ENCODE data around the gene FAM50B. TPM values are rescaled to one million over a fixed set of nuclear protein-coding genes. Genes with fewer than 3 reads are reported as not detected.

FAM50B gene
- total and polyA plus RNA-seq, 2 of the 4 experiments (the other 2 are of a cell fraction) = 4.1 to 7.4 TPM

- no TSS peak for BruUV-seq (replicated peaks)
- no peaks in the 10 kb centered on the region for H3K4me1 ChIP-seq (ENCODE audit: control insufficient read depth, insufficient read depth, low read length)
- no peaks in the 10 kb centered on the region for H3K9me1 ChIP-seq (ENCODE audit: insufficient read depth, low read length)
- H4K91ac ChIP-seq (ENCODE audit: insufficient read depth, low read depth, low read length) = no peak overlapping the region
- H3K4me3 ChIP-seq (ENCODE audit: insufficient read depth, low read depth, low read length) = no peak overlapping the region
- no peak overlapping the region for H3K4ac ChIP-seq (ENCODE audit: low read depth, low read length)
- TF ChIP-seq CEBPB (IDR thresholded peaks at IDR 0.05; ENCODE audit: low read depth, low read length) = no peak
- TF ChIP-seq NFE2L2 (IDR thresholded peaks at IDR 0.05; ENCODE audit: low read depth, low read length) = no peak
- no peak for TF ChIP-seq RAD21 (IDR thresholded peaks at IDR 0.05; ENCODE audit: low read length)
- no peak for TF ChIP-seq USF2 (IDR thresholded peaks at IDR 0.05; ENCODE audit: low read depth, low read length)
- TF ChIP-seq RCOR1 (IDR thresholded peaks at IDR 0.05; ENCODE audit: insufficient replicate concordance, low read length) = no peak
- no peak for TF ChIP-seq RFX5 (IDR thresholded peaks at IDR 0.05; ENCODE audit: low read depth, low read length)
- TF ChIP-seq FOS (IDR thresholded peaks at IDR 0.05; ENCODE audit: low read depth, low read length) = no peak
- no peak for TF ChIP-seq MAFK (IDR thresholded peaks at IDR 0.05; ENCODE audit: low read depth, low read length)
- TF ChIP-seq SMC3 (IDR thresholded peaks at IDR 0.05; ENCODE audit: low read depth, low read length) = no peak
- TF ChIP-seq MAZ (IDR thresholded peaks at IDR 0.05; ENCODE audit: borderline replicate concordance, low read depth, low read length) = no peak
- no peak for TF ChIP-seq CHD1 (IDR thresholded peaks at IDR 0.05; ENCODE audit: low read depth, low read length)
- no peak for TF ChIP-seq MXI1 (IDR thresholded peaks at IDR 0.05; ENCODE audit: borderline replicate concordance, low read depth, low read length)
- no peak for TF ChIP-seq ELK1 (IDR thresholded peaks at IDR 0.05; ENCODE audit: borderline replicate concordance, low read depth, low read length)
- no peak overlapping the region for H2BK20ac ChIP-seq (ENCODE audit: low read depth, low read length)
- intact Hi-C loops (cut with micrococcal nuclease) = no loop called here
- ChIA-PET POLR2A (ENCODE audit: unreplicated experiment) (no interaction called here), CTCF (no interaction called here)
- no peak overlapping the region for H4K8ac ChIP-seq (ENCODE audit: low read depth in 2 of 2, low read length in 2 of 2)
- no peak overlapping the region for H3K23ac ChIP-seq (ENCODE audit: low read depth, low read length)
- no peaks in the 10 kb centered on the region for H3K9me3 ChIP-seq (ENCODE audit: control insufficient read depth, insufficient read depth, low read length)
- WGBS, 2 experiments (ENCODE audit: extremely low coverage in 2 of 2, insufficient read length in 1 of 2) = 92% methylated on average over 9 of the region's 14 CpGs; no CpG with 5 or more reads in 1 of the 2 experiments
- H4K5ac ChIP-seq (ENCODE audit: low read depth, low read length) = no peak overlapping the region
- H2BK120ac ChIP-seq (ENCODE audit: low read depth, low read length) = no peak overlapping the region
- in situ Hi-C loops (cut with MboI; ENCODE audit: low sequenced_read_pairs) = no loop called here
- no peak overlapping the region for H2AFZ ChIP-seq (replicated peaks; ENCODE audit: low read length, poor library complexity)
- H3K56ac ChIP-seq (ENCODE audit: extremely low read depth, insufficient read depth, low read length) = no peak overlapping the region
- H3K27me3 ChIP-seq (ENCODE audit: control insufficient read depth, insufficient read depth, low read length) = no peaks in the 10 kb centered on the region
- no peak for DNase-seq
- H3K9ac ChIP-seq (ENCODE audit: low read depth, low read length) = no peak overlapping the region
- H4K20me1 ChIP-seq (ENCODE audit: insufficient read depth, low read length) = no peaks in the 10 kb centered on the region
- no peak overlapping the region for H3K14ac ChIP-seq (replicated peaks; ENCODE audit: low read depth, low read length)
- H2BK5ac ChIP-seq (ENCODE audit: low read depth, low read length, poor library complexity, severe bottlenecking) = no peak overlapping the region
- no peaks in the 10 kb centered on the region for H3K79me1 ChIP-seq (ENCODE audit: low read depth in 1 of 2, low read length in 2 of 2)
- ATAC-seq (ENCODE audit: low read depth) = no peak
- no peak overlapping the region for H3K18ac ChIP-seq (ENCODE audit: low read depth, low read length)
- H3K36me3 ChIP-seq (ENCODE audit: control insufficient read depth, insufficient read depth, low read length) = no peaks in the 10 kb centered on the region
- dilution Hi-C loops (cut with HindIII; ENCODE audit: low sequenced_read_pairs, unreplicated experiment) = no loop called here
- no peak overlapping the region for H2BK15ac ChIP-seq (ENCODE audit: low read depth, low read length)
- H2AK9ac ChIP-seq (replicated peaks; ENCODE audit: low read depth, low read length, poor library complexity) = no peak overlapping the region
- H2AK5ac ChIP-seq (ENCODE audit: low read depth, low read length) = no peak overlapping the region
- no peak overlapping the region for H3K4me2 ChIP-seq (ENCODE audit: low read depth, low read length)
- no peak overlapping the region for H3K27ac ChIP-seq (ENCODE audit: insufficient read depth, low read length)
Observed at GRCh38 chr6:3898265-3898994, 49.3 kb downstream of the FAM50B start.

All from IMR-90 (cell line).